ENCODE data around the gene ATXN7L1. TPM values are rescaled to one million over a fixed set of nuclear protein-coding genes. Genes with fewer than 3 reads are reported as not detected.

ATXN7L1 gene
- total RNA-seq, 3 donors from 2014 or later (not counting 1 experiment from before 2014, with no cell fraction given) = 37.5 to 48.6 (median 47.9) TPM

GRCh38 chr7:105892387-105892786 lies 16.0 kb upstream of the ATXN7L1 start:
- 71% methylated on average over 2 of the region's 2 CpGs for WGBS (ENCODE audit: insufficient coverage)
- ATAC-seq (no peak), DNase-seq (no peak)
- Mint-ChIP-seq H3K9me3 (no peaks in the 10 kb centered on the region), H3K27me3 (ENCODE audit: low read depth in 2 of 2) (no peaks in the 10 kb centered on the region), H3K4me3 (no peak overlapping the region), H3K27ac (no peak overlapping the region), H3K4me1 (peaks cover 40 to 42% of the 10 kb centered on the region in 2 donors), H3K36me3 (no peaks in the 10 kb centered on the region)
- Histone ChIP-seq H3K27ac (ENCODE audit: low read length) (no peak overlapping the region), H3K4me1 (ENCODE audit: control insufficient read depth, insufficient read depth, low read length) (peaks cover 10% of the 10 kb centered on the region), H3K27me3 (ENCODE audit: control insufficient read depth, insufficient read depth, low read length) (no peaks in the 10 kb centered on the region), H3K4me3 (ENCODE audit: low read length) (no peak overlapping the region), H3K9me3 (ENCODE audit: control insufficient read depth, insufficient read depth, low read length) (no peaks in the 10 kb centered on the region), H3K36me3 (ENCODE audit: control insufficient read depth, insufficient read depth, low read length) (peaks cover 3% of the 10 kb centered on the region)
- TF ChIP-seq, protein P1, sequence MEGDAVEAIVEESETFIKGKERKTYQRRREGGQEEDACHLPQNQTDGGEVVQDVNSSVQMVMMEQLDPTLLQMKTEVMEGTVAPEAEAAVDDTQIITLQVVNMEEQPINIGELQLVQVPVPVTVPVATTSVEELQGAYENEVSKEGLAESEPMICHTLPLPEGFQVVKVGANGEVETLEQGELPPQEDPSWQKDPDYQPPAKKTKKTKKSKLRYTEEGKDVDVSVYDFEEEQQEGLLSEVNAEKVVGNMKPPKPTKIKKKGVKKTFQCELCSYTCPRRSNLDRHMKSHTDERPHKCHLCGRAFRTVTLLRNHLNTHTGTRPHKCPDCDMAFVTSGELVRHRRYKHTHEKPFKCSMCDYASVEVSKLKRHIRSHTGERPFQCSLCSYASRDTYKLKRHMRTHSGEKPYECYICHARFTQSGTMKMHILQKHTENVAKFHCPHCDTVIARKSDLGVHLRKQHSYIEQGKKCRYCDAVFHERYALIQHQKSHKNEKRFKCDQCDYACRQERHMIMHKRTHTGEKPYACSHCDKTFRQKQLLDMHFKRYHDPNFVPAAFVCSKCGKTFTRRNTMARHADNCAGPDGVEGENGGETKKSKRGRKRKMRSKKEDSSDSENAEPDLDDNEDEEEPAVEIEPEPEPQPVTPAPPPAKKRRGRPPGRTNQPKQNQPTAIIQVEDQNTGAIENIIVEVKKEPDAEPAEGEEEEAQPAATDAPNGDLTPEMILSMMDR (IDR thresholded peaks at IDR 0.05) = no peak
- intact Hi-C loops (cut with micrococcal nuclease) = no loop called here

- Mint-ChIP-seq H3K36me3 (no peaks in the 10 kb centered on the region), H3K9me3 (no peaks in the 10 kb centered on the region), H3K4me3 (peak overlapping the region; percentile 33), H3K4me1 (peaks cover 36 to 42% of the 10 kb centered on the region in 2 donors), H3K27me3 (ENCODE audit: low read depth in 2 of 2) (no peaks in the 10 kb centered on the region), H3K27ac (peak overlapping the region; percentile 20 to 38)
- Histone ChIP-seq H3K27me3 (ENCODE audit: control insufficient read depth, insufficient read depth, low read length) (no peaks in the 10 kb centered on the region), H3K9me3 (ENCODE audit: control insufficient read depth, insufficient read depth, low read length) (no peaks in the 10 kb centered on the region), H3K27ac (ENCODE audit: low read length) (no peak overlapping the region), H3K4me3 (ENCODE audit: low read length) (no peak overlapping the region), H3K4me1 (ENCODE audit: control insufficient read depth, insufficient read depth, low read length) (peaks cover 14% of the 10 kb centered on the region), H3K36me3 (ENCODE audit: control insufficient read depth, insufficient read depth, low read length) (peaks cover 3% of the 10 kb centered on the region)
- 24% methylated on average over 2 of the region's 4 CpGs for WGBS (ENCODE audit: insufficient coverage)
- DNase-seq = peak in 1 of 2 donors; percentile 17
- ATAC-seq = peak; percentile 31 to 61 (median 39)
- intact Hi-C loops (cut with micrococcal nuclease) = no loop called here
- TF ChIP-seq, protein P1 (IDR thresholded peaks at IDR 0.05) = no peak
These were observed 14.0 kb upstream of the ATXN7L1 start for GRCh38 chr7:105890290-105890997.

- no peak overlapping the region for H3K4me3 Mint-ChIP-seq
- peak in 1 of 2 donors; percentile 35 for DNase-seq
These were observed 11.3 kb upstream of the ATXN7L1 start for GRCh38 chr7:105887569-105888189.

More at GRCh38 chr7:105887569-105888189, 11.3 kb upstream of the ATXN7L1 start:
- H3K9me3 Mint-ChIP-seq = no peaks in the 10 kb centered on the region
- no peak overlapping the region for H3K4me3 ChIP-seq (ENCODE audit: low read length)
- peaks cover 23% of the 10 kb centered on the region for H3K4me1 ChIP-seq (ENCODE audit: control insufficient read depth, insufficient read depth, low read length)
- no peaks in the 10 kb centered on the region for H3K27me3 Mint-ChIP-seq (ENCODE audit: low read depth in 2 of 2)
- WGBS (ENCODE audit: insufficient coverage) = 81% methylated on average over 5 of the region's 6 CpGs
- H3K27me3 ChIP-seq (ENCODE audit: control insufficient read depth, insufficient read depth, low read length) = no peaks in the 10 kb centered on the region
- ATAC-seq = no peak
- peaks cover 44 to 46% of the 10 kb centered on the region in 2 donors for H3K4me1 Mint-ChIP-seq
- H3K36me3 Mint-ChIP-seq = no peaks in the 10 kb centered on the region
- peaks cover 3% of the 10 kb centered on the region for H3K36me3 ChIP-seq (ENCODE audit: control insufficient read depth, insufficient read depth, low read length)
- TF ChIP-seq, protein P1 (IDR thresholded peaks at IDR 0.05) = no peak
- H3K27ac Mint-ChIP-seq = no peak overlapping the region
- H3K9me3 ChIP-seq (ENCODE audit: control insufficient read depth, insufficient read depth, low read length) = no peaks in the 10 kb centered on the region
- intact Hi-C loops (cut with micrococcal nuclease) = no loop called here
- no peak overlapping the region for H3K27ac ChIP-seq (ENCODE audit: low read length)

Measured in natural killer cell (primary cell).